ENCODE measurements around the gene LILRB4. TPM values are rescaled to one million over a fixed set of nuclear protein-coding genes. Genes with fewer than 3 reads are reported as not detected.
"Not testable (repeated sequence)": the region's sequence is repeated elsewhere in the genome, so short reads cannot be mapped to it uniquely, and the experiment has no call there.

The LILRB4 gene
- total and polyA plus RNA-seq, 2 donors (not counting 3 experiments of a cell fraction or from before 2014, with no cell fraction given) = not detected

GRCh38 chr19:54624934-54625730 lies 37.7 kb upstream of the LILRB4 start:
- H3K9ac ChIP-seq (replicated peaks; ENCODE audit: extremely low read depth, insufficient read depth, low read length); H3K4me3 ChIP-seq (replicated peaks in 1 of 3; ENCODE audit: insufficient read depth in 1 of 3, low read depth in 1 of 3, low read length in 3 of 3); POLR2A ChIA-PET; intact Hi-C loops (cut with micrococcal nuclease); H3K36me3 ChIP-seq (ENCODE audit: control insufficient read depth in 2 of 2, extremely low read depth in 1 of 2, insufficient read depth in 2 of 2, low read length in 2 of 2); H3K9me3 ChIP-seq (replicated peaks; ENCODE audit: control insufficient read depth, insufficient read depth, low read length); CTCF ChIA-PET; H4K20me1 ChIP-seq (replicated peaks; ENCODE audit: control insufficient read depth, extremely low read depth, insufficient read depth, low read length); H2AFZ ChIP-seq (ENCODE audit: low read depth, low read length); H3K27me3 ChIP-seq (ENCODE audit: control insufficient read depth in 2 of 2, insufficient read depth in 2 of 2, low read length in 2 of 2); dilution Hi-C loops (cut with MboI; ENCODE audit: extremely low pct_ligation_motif_present, low sequenced_read_pairs); FAIRE-seq; DNase-seq (ENCODE audit: low read depth, low spot score); H3K4me1 ChIP-seq (ENCODE audit: control insufficient read depth, extremely low read depth, insufficient read depth, low read length); H3K9me1 ChIP-seq (replicated peaks; ENCODE audit: control insufficient read depth, extremely low read depth, insufficient read depth, low read length); H3K4me2 ChIP-seq (ENCODE audit: insufficient read depth, low read length); BruUV-seq (replicated peaks); H3K79me2 ChIP-seq (ENCODE audit: control insufficient read depth, insufficient read depth, low read length); H3K27ac ChIP-seq (ENCODE audit: insufficient read depth, low read depth, low read length): not testable (repeated sequence)

- Histone ChIP-seq H3K27me3 (ENCODE audit: control insufficient read depth in 2 of 2, insufficient read depth in 2 of 2, low read length in 2 of 2) (no peaks in the 10 kb centered on the region), H2AFZ (ENCODE audit: low read depth, low read length) (no peak overlapping the region), H3K4me3 (replicated peaks in 1 of 3; ENCODE audit: insufficient read depth in 1 of 3, low read depth in 1 of 3, low read length in 3 of 3) (no peak overlapping the region), H3K9me3 (replicated peaks; ENCODE audit: control insufficient read depth, insufficient read depth, low read length) (no peaks in the 10 kb centered on the region), H3K9me1 (replicated peaks; ENCODE audit: control insufficient read depth, extremely low read depth, insufficient read depth, low read length) (no peaks in the 10 kb centered on the region), H3K9ac (replicated peaks; ENCODE audit: extremely low read depth, insufficient read depth, low read length) (no peak overlapping the region), H3K79me2 (ENCODE audit: control insufficient read depth, insufficient read depth, low read length) (no peaks in the 10 kb centered on the region), H3K4me1 (ENCODE audit: control insufficient read depth, extremely low read depth, insufficient read depth, low read length) (no peaks in the 10 kb centered on the region), H3K36me3 (ENCODE audit: control insufficient read depth in 2 of 2, extremely low read depth in 1 of 2, insufficient read depth in 2 of 2, low read length in 2 of 2) (no peaks in the 10 kb centered on the region), H3K4me2 (ENCODE audit: insufficient read depth, low read length) (no peak overlapping the region), H4K20me1 (replicated peaks; ENCODE audit: control insufficient read depth, extremely low read depth, insufficient read depth, low read length) (no peaks in the 10 kb centered on the region), H3K27ac (ENCODE audit: insufficient read depth, low read depth, low read length) (no peak overlapping the region)
- no TSS peak for BruUV-seq (replicated peaks)
- ChIA-PET POLR2A (no interaction called here), CTCF (no interaction called here)
- dilution Hi-C loops (cut with MboI; ENCODE audit: extremely low pct_ligation_motif_present, low sequenced_read_pairs) (no loop called here), intact Hi-C loops (cut with micrococcal nuclease) (no loop called here)
- no peak for DNase-seq (ENCODE audit: low read depth, low spot score)
- TF ChIP-seq CTCF (IDR thresholded peaks at IDR 0.05; ENCODE audit: extremely low read depth in 1 of 2, insufficient read depth in 1 of 2, low read depth in 1 of 2, low read length in 2 of 2) (no peak), EZH2 (IDR thresholded peaks at IDR 0.05; ENCODE audit: borderline replicate concordance, low read depth, low read length, severe bottlenecking) (no peak), FOS (IDR thresholded peaks at IDR 0.05; ENCODE audit: borderline replicate concordance, insufficient read depth, low read length) (no peak), POLR2A (IDR thresholded peaks at IDR 0.05; ENCODE audit: low read depth, low read length) (no peak)
- FAIRE-seq = no peak
Measured at GRCh38 chr19:54626757-54627156, 36.0 kb upstream of the LILRB4 start.

GRCh38 chr19:54627912-54628311 lies 34.9 kb upstream of the LILRB4 start:
- H3K27me3 ChIP-seq (ENCODE audit: control insufficient read depth in 2 of 2, insufficient read depth in 2 of 2, low read length in 2 of 2); H3K9me1 ChIP-seq (replicated peaks; ENCODE audit: control insufficient read depth, extremely low read depth, insufficient read depth, low read length); H3K4me2 ChIP-seq (ENCODE audit: insufficient read depth, low read length); intact Hi-C loops (cut with micrococcal nuclease); H3K4me1 ChIP-seq (ENCODE audit: control insufficient read depth, extremely low read depth, insufficient read depth, low read length); H3K9me3 ChIP-seq (replicated peaks; ENCODE audit: control insufficient read depth, insufficient read depth, low read length); H4K20me1 ChIP-seq (replicated peaks; ENCODE audit: control insufficient read depth, extremely low read depth, insufficient read depth, low read length); H3K27ac ChIP-seq (ENCODE audit: insufficient read depth, low read depth, low read length); H3K36me3 ChIP-seq (ENCODE audit: control insufficient read depth in 2 of 2, extremely low read depth in 1 of 2, insufficient read depth in 2 of 2, low read length in 2 of 2); FAIRE-seq; H2AFZ ChIP-seq (ENCODE audit: low read depth, low read length); POLR2A ChIA-PET; DNase-seq (ENCODE audit: low read depth, low spot score); BruUV-seq (replicated peaks); H3K79me2 ChIP-seq (ENCODE audit: control insufficient read depth, insufficient read depth, low read length); H3K9ac ChIP-seq (replicated peaks; ENCODE audit: extremely low read depth, insufficient read depth, low read length); H3K4me3 ChIP-seq (replicated peaks in 1 of 3; ENCODE audit: insufficient read depth in 1 of 3, low read depth in 1 of 3, low read length in 3 of 3); dilution Hi-C loops (cut with MboI; ENCODE audit: extremely low pct_ligation_motif_present, low sequenced_read_pairs): not testable (repeated sequence)
- CTCF ChIA-PET = interaction anchor here (1.0 kb wide), 1 partner anchor 12 kb away, joined by 3 read pairs; no protein-coding TSS in a partner anchor
